Fibroblast of skin of left biceps (primary cell): ENCODE measurements around the gene ANTKMT.

ENCODE experiments used
- DNase-seq, 2 experiments: peaks; one replicate each; pipeline ENCODE4 v3.0.0-alpha.2; 2013; ENCODE audit warnings: low read depth in 2 of 2

The ANTKMT gene

GRCh38 chr16:764848-765487 lies 44.0 kb downstream of the ANTKMT start:
- no peak for DNase-seq

- no peak for DNase-seq
These were observed 44.5 kb downstream of the ANTKMT start for GRCh38 chr16:765488-765865.

- DNase-seq = no peak
These were observed 45.3 kb downstream of the ANTKMT start for GRCh38 chr16:766008-766819.

- DNase-seq = no peak
These were observed 46.1 kb downstream of the ANTKMT start for GRCh38 chr16:766820-767640.

- no peak for DNase-seq
These were observed 46.8 kb downstream of the ANTKMT start for GRCh38 chr16:767743-768235.

- DNase-seq = no peak
These were observed 47.5 kb downstream of the ANTKMT start for GRCh38 chr16:768428-768827.

GRCh38 chr16:769184-769784 lies 48.3 kb downstream of the ANTKMT start:
- DNase-seq = no peak

- DNase-seq = no peak
These were observed 49.0 kb downstream of the ANTKMT start for GRCh38 chr16:769934-770333.

GRCh38 chr16:770411-770810 lies 49.5 kb downstream of the ANTKMT start:
- DNase-seq = no peak
